Measurements from ENCODE around the gene FCAMR.

- TF ChIP-seq, protein P1, sequence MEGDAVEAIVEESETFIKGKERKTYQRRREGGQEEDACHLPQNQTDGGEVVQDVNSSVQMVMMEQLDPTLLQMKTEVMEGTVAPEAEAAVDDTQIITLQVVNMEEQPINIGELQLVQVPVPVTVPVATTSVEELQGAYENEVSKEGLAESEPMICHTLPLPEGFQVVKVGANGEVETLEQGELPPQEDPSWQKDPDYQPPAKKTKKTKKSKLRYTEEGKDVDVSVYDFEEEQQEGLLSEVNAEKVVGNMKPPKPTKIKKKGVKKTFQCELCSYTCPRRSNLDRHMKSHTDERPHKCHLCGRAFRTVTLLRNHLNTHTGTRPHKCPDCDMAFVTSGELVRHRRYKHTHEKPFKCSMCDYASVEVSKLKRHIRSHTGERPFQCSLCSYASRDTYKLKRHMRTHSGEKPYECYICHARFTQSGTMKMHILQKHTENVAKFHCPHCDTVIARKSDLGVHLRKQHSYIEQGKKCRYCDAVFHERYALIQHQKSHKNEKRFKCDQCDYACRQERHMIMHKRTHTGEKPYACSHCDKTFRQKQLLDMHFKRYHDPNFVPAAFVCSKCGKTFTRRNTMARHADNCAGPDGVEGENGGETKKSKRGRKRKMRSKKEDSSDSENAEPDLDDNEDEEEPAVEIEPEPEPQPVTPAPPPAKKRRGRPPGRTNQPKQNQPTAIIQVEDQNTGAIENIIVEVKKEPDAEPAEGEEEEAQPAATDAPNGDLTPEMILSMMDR (IDR thresholded peaks at IDR 0.05) = peak; percentile 85 to 92 (median 90)
- TF ChIP-seq POLR2AphosphoS5 (IDR thresholded peaks at IDR 0.05) (peak; percentile 67), POLR2A (IDR thresholded peaks at IDR 0.05) (no peak)
Measured at GRCh38 chr1:206912445-206913095, 57.7 kb downstream of the FCAMR start.
